Kidney epithelial cell (primary cell): ENCODE data around the gene HASPIN. TPM values are rescaled to one million over a fixed set of nuclear protein-coding genes. Genes with fewer than 3 reads are reported as not detected.

Experiments
- DNase-seq: peaks from one replicate; pipeline ENCODE4 v3.0.0-alpha.2; 2010; ENCODE audit warnings: low read depth
- H3K27me3 ChIP-seq: 2 replicates; pipeline ENCODE4 v1.6.0; 2011; ENCODE audit warnings: low read length; ENCODE audit not compliant: control insufficient read depth, insufficient read depth
- H3K36me3 ChIP-seq: 2 replicates; pipeline ENCODE4 v1.5.1; 2011; ENCODE audit warnings: low read length; ENCODE audit not compliant: control insufficient read depth, insufficient read depth
- H3K4me3 ChIP-seq: 2 replicates; pipeline ENCODE4 v1.5.1; 2011; ENCODE audit warnings: low read depth, mild to moderate bottlenecking, control low read depth, low read length
- CTCF ChIP-seq: IDR thresholded peaks from 2 replicates; pipeline ENCODE4 v1.5.1; 2011; ENCODE audit warnings: mild to moderate bottlenecking, moderate library complexity, low read length, control low read depth, inconsistent platforms; ENCODE audit not compliant: insufficient read depth, poor library complexity, severe bottlenecking
- total RNA-seq: library from RNA; depleted of rRNA; stranded (reverse); fragments of >200 nt; gene quantifications from 2 replicates; pipeline ENCODE4 v1.2.3, GENCODE V29; 2015

HASPIN gene
- total RNA-seq, 1 donor from 2014 or later, result 3.0 TPM

- Histone ChIP-seq H3K27me3 (peaks cover 3% of the 10 kb centered on the region), H3K36me3 (no peaks in the 10 kb centered on the region), H3K4me3 (no peak overlapping the region)
- TF ChIP-seq CTCF, result no peak
- DNase-seq, result no peak
These were observed 11.8 kb downstream of the HASPIN start for GRCh38 chr17:3735515-3735914.

GRCh38 chr17:3738562-3739295, 15.0 kb downstream of the HASPIN start:
- Histone ChIP-seq H3K36me3 (no peaks in the 10 kb centered on the region), H3K4me3 (no peak overlapping the region), H3K27me3 (peaks cover 3% of the 10 kb centered on the region)
- no peak for DNase-seq
- TF ChIP-seq CTCF, result no peak

- Histone ChIP-seq H3K4me3 (no peak overlapping the region), H3K36me3 (no peaks in the 10 kb centered on the region), H3K27me3 (peaks cover 3% of the 10 kb centered on the region)
- no peak for DNase-seq
- no peak for TF ChIP-seq CTCF
These were observed 15.9 kb downstream of the HASPIN start for GRCh38 chr17:3739422-3740124.

- peaks cover 3% of the 10 kb centered on the region for H3K27me3 ChIP-seq
- no peaks in the 10 kb centered on the region for H3K36me3 ChIP-seq
- DNase-seq, result no peak
- TF ChIP-seq CTCF, result no peak
- H3K4me3 ChIP-seq, result no peak overlapping the region
These were observed 16.9 kb downstream of the HASPIN start for GRCh38 chr17:3740611-3741073.

GRCh38 chr17:3744014-3744413, 20.3 kb downstream of the HASPIN start:
- Histone ChIP-seq H3K27me3 (peaks cover 2% of the 10 kb centered on the region), H3K36me3 (no peaks in the 10 kb centered on the region), H3K4me3 (no peak overlapping the region)
- DNase-seq, result no peak
- no peak for TF ChIP-seq CTCF
